NCI-H2196 (cell line): ENCODE results near the gene GPX6.
A peak's percentile ranks its signal among the peaks of the same experiment; 100 is the strongest.
"Not testable (repeated sequence)": the region's sequence is repeated elsewhere in the genome, so short reads cannot be mapped to it uniquely, and the experiment has no call there.

Source experiments
- DNase-seq: peaks from one replicate; lab custom pipeline; 2025; ENCODE audit not compliant: unreplicated experiment; lab: John Stamatoyannopoulos, UW

Gene GPX6, protein sequence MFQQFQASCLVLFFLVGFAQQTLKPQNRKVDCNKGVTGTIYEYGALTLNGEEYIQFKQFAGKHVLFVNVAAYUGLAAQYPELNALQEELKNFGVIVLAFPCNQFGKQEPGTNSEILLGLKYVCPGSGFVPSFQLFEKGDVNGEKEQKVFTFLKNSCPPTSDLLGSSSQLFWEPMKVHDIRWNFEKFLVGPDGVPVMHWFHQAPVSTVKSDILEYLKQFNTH

DNA sequence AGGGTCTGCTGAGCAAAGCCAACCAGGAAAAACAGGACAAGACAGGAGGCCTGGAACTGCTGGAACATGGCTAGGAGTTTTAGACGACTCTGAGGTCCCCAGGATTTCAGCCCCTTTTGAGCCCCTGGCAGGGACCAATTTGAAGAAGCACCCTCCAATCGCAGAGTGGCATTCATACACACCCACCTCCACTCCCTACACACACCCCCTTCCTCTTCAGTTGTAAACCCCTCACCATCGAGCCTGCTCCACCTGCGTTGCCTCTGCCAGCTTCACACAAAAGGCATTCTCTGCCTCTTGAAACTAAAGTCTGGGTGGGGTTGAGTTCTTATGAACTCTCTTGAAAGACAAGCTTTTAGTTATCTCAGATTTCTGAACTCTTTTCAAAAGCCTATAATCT is at the start of gene GPX6:
Gene GPX6 (minus strand): TSS at position 118 of the 400 bp plus-strand sequence. CDS start 50 bp downstream, at position 68.
- no peak for DNase-seq

DNA sequence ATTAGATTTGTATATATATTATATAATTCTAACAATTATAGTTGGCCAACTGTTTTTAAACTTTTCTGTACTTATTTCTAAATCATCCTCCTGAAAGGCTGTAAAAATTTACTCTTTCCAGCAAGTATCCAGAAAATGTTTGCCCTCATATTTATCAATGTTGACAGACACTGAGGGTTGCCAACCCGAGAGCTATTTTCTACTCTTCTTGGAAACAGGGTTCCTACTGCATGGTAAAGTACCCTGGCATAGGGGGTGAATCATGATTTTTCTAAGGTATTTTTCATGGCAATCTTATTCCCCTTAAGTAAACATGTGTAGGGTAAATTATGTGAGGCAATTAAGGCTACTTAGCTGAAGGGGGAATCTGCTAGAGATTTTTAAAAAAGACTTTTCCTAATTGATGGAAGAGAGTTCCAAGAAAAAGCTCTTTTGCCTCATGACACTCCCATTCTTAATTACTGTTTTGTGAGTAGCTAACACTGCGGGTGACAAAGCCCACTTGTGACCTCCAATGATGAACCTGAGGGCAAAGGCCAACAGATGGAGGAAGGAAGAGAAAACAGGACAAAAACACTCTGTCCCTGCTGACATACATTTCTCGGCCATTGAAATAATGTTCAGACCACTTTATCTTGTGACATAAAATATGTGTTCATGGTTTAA is 48.0 kb upstream of the GPX6 start:
- DNase-seq: no peak

DNA sequence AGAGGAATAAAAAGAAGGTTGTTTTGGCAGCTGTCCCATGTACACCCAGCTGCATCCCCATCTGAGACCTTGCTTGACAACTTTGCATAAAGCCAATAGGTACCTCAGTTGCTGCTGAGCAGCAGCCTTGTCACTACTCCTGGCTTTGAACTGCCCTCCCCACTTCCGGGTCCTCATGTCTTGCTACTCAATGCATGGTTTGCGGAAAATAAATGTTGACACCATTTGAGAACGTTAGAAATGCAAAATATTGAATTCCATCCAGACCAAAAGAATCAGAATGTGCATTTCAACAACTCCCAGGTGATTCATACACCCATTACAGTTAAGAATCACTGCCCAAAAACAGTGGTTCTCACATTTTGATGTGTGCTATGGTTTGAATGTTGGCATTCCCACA is 43.0 kb upstream of the GPX6 start:
- peak; percentile 3 for DNase-seq

DNA sequence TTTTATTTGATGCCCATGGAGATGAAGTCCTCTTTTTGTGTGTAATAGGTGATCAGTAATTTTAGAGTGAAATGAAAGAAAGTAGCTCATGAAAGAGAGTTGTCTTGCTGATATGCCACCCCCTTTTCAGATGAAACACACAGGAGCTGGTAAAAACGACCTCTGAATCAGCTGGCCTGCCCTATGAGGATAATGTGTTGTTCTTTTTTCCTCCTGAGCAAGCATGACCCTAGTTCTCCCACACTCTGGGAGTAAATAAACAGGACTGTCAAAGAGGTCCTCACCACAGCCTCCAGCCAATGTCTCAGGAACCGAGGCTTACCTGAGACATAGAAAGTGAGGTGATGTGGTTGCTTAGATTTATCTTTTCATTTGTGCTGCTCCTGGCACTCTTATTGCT is 39.5 kb upstream of the GPX6 start:
- no peak for DNase-seq

DNA sequence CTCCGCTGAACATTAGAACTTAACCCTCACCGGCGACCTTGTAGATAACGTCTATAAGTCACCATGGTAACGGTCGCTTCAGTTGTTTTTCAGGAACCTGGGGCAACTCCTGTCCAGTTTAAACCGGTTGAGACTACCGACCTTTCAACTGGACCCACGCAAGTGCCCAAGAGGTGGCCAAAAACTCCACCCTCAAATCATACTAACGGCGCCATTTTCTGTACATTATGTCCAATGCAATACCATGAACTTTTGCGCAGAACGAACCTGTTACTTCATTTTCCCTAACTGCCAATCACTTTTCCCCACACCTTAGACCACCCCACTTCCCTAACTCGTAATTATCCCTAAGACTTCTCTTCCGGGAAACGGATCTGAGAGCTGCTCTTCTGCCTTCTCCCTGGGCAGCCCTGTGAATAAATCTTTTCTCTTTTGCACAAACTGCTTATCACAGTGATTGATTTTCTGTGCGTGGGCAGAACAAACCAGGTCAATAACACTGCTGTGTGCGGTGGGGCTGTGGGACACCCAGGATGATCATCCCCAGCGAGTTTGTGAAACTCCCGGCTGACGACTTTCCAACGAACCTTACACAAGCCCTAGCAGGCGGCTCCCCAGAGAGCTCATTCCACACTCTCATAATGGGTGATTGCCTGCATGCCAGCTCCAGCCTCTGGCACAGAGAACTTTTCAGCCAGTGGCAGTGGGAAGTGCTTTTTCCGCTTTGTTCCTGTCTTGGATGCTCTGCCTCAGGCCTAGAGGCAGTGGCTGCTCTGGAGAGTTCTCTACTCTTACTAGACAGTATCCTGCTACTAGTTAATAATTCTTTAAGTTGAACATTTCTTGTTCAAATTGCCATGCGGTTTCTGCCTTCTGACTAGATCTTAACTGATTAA is 38.6 kb upstream of the GPX6 start:
- DNase-seq: no peak

DNA sequence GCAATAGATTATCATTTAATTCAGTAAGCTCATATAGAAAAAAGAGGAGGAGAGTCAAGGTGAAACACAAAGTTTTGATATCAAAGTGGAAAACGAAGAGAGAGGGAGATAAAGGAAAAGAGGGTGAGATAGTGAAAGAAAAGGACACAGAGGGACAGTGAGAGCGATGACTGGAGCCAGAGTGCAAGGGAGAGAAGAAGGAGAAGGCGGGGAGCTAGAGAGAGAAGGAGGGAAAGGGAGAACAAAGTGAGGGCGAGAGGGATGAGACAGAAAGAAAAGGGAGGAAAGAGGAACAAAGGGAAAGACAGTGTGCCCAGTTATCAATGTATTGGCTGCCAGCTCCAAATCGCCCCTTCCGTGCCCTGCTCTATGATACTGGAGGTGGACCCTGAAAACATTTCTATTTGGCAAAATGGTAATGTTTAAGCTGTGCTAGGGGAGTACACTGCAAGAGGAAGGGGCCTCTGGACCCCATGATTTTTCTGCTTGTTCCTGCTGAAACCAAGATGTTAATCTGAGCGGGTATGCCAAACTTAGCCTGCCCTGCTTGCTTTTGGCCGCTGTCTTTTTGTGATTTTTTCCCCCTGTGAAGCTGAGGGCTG is 37.9 kb upstream of the GPX6 start:
- no peak for DNase-seq

DNA sequence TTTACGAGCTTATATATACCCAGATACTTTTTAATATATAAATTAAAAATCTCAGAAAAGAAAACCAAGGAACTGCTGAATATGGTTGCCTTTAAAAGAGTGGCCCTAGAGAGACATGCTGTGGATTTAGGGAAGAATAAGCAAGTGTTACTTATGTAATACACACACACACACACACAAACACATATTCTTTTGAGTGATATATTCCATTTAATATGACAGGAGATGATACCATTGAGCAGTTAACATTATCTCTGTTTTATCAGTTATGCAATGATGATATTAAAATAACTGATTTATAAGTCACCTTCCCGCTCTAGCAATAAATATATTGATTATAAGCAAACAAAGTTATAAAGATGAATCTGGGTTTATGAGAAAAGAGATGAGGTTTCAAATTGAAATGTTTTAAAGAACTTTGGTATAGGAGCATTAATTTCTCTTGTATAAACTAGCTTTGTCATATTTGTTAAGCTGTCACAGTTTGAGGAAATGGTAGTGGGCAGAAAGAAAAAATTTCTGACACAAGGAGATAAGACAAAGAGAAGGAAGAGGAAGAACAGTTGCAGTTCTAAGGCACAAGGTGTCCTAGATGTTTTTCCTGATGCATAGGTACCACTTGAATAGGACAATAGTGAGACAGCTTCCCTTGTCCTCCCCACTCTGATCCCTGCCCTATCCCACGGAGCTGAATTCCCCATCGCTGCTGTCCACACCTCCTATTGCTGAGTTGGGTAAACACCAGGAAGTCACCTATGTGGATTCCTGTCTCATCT is 36.5 kb upstream of the GPX6 start:
- DNase-seq: no peak

DNA sequence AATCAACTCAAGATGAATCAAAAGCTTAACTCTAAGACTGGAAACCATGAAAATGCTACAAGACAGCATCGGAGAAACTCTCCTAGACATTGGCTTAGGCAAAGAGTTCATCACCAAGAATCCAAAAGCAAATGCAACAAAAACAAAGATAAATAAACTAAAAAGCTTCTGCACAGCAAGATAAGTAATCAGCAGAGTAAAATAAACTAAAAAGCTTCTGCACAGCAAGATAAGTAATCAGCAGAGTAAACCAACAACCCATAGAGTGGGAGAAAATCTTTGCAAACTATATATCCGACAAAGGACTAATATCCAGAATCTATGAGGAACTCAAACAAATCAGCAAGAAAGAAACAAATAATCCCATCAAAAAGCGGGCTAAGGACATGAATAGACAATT is 31.4 kb upstream of the GPX6 start:
- not testable (repeated sequence) for DNase-seq

DNA sequence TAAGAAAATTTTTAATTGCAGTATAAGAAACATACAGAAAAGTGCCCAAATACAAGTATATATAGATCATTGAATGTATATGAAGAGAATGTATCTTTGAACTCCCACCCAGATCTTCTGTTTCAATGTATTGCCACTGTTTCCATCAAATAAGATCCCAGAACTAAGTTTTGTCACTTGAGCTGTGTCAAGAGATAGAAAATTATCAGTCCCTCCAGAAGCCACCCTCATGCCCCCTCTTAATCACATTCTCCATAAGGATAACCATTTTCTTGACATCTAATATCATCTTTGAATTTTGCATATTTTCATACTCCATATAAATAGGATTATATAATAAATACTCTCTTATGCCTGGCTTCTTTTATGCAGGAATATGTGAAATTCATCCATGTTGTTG is 30.4 kb upstream of the GPX6 start:
- no peak for DNase-seq

DNA sequence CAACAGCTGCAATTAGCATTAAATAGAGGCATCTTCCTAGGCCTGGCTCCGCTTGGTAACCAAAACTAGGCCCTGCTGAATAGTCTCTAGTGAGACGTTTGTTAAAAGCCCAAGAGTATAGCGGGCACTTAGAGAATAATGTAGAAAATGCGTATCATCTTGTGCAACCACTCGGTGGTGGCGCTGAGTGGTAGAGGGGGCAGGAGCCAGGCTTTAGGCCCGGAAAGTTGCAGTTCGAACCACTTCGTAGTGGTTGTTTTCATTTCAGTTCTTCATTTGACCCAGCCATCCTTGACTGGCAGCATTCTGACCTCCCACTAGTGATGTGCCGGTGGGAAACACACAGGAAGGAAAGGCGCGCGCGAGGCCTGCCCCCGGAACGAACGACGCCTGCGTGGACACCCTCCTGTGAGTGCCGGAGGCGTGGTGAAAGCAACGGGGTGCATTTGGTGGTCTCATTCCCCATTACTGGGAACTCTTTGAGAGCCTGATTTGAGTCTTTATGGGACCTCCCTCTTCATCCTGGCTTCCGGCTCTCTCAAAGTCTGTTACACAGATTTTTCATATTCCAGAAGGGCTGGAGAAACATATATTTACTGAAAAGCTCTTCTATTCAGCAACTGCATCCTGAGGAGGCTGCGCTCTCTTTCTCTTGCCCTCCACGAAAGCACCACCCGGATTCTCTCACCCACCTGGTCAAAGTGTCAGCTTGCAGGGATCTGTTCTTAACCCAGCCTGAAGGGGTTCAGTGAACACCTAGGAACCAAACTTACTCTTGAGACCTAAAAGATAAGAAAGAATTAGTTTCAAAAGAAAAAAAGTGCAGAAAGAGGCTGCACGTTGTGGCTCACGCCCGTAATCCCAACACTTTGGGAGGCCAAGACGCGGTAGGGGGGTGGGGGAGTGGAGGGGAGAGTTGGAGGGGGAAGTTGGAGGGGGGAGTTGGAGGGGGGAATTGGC is 28.3 kb upstream of the GPX6 start:
- no peak for DNase-seq

DNA sequence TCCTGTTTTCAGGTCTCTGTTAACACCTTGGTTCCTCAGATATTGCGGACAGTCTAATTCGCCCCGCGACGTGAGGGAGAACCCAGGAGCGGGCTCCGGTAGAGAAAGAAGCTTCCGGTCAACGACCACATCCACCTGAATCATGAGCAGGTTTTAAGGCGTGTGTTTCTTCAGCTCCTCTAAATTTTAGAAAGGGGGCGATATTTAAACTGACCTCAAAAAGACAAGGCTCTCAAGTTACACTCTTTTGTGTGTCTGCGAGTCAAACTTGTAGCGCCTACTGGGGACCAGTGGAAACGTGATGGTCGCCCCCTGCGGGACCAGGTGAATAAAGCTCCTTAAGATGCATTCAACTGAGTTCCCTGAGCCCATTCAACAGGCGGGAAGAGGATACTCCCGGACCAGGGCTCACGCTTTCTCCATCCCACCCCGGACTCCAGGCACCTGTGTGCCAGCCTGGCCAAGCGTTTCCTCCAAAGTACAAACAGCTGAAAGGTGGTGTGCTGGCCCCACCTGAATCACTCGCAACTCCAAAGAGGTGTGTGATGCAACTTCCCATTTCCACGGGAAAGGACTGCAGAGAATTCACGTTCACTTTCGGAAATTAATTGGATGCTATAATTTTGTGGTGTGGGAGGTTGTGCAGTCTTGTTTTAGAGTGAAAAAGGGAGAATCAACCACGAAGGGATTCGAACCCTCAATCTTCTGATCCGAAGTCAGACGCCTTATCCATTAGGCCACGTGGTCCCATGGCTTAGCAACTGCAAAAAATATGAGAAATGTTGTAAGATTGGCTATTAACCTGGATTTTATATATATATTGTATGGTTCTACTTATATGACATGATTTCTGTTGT is 27.1 kb upstream of the GPX6 start:
- DNase-seq: no peak

DNA sequence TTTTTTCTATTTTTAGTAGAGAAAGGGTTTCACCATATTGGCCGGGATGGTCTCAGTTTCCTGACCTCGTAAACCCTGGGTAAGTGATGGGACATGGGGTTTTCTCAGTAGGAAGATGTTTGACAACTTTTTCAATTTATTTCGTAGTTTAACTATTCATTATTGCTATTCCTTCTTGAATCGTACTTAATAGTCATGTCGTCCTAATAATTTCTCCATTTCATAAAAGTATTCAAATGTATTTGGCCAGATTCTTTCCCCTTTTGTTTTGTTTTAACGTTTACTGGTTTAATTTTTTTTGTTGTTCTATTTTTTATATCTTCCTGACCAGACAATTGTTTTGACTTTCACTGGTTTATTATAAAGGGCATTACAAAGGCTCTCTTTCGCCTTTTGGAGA is 26.4 kb upstream of the GPX6 start:
- DNase-seq: no peak

DNA sequence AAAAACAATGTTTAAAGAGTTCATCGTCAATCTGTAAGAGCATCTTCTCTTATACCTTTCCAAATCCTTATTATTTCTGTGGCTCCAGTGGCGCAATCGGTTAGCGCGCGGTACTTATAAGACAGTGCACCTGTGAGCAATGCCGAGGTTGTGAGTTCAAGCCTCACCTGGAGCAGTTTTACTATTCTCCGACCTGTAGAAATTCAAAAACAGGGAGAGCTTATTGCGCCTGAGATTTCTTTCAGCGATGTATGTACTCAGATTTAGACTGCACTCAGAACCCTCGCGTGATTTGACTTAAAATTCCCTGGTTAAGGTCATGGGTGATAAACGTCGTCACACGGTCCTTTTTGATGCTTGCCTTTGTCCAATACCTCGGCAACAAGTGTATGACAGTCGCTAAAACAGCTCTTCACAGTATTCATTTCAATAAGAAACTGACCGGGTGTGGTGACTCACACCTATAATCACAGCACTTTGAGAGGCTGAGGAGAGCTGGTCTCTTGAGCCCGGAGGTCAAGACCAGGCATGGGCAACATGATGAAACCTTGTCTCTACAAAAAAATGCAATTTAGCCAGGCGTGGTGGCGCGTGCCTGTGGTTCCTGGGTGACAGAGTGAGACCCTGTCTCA is 22.0 kb upstream of the GPX6 start:
- DNase-seq: no peak

DNA sequence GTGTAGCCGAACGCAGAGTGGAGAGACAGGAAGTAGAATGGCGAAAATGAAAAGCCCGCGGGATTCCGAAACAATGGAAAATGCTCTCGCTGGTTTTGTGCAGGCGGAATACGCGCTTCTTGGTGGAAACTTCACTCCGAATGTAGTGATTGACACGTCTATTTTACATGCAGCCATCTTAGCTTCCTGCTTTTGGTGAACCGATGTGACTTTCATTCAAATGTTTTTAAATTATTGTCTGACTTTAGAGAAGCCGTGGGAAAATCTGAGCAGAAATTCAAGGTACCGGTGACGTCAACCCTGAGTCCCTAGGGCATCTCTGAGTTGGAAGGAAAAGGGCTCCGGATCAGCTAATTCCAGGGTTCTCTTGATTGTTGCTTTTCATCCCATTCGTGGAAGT is 21.5 kb upstream of the GPX6 start:
- no peak for DNase-seq

DNA sequence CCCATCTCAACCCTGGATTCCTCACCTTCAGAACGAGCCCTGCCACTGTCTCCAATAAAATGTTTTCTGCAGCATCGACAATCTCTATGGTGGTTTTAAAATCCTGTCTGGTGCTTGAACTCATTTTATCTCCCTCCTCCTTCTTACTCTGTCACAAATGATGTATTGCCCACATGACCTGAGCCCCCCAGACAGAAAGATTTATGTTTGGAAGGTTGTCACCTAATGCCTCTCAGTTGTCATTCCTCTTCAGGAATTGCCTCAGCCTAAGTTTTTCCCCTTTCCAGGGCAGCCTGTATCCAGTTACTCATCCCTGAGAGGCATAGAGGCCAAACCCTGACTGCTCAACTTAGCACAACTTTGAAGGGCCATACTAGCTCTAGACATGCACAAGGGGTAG is 19.3 kb upstream of the GPX6 start:
- no peak for DNase-seq

DNA sequence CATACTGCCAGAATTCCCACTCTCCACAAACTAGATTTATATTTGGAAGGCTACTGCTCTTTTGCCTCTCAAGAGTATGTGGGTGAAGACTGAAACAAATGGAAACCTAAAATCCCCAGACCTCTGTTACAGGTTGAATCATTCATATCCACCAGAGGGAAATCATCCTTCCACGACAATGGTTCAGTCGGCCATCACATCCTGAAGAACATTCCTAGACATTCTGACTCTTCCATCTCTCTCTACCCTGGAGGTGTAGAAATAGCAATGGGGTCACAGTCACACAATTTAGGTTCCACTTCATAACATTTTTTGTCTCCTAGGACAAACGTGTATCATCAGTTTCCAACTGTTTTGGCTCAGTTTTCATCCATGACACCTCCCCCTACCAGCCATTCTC is 18.7 kb upstream of the GPX6 start:
- DNase-seq: no peak

DNA sequence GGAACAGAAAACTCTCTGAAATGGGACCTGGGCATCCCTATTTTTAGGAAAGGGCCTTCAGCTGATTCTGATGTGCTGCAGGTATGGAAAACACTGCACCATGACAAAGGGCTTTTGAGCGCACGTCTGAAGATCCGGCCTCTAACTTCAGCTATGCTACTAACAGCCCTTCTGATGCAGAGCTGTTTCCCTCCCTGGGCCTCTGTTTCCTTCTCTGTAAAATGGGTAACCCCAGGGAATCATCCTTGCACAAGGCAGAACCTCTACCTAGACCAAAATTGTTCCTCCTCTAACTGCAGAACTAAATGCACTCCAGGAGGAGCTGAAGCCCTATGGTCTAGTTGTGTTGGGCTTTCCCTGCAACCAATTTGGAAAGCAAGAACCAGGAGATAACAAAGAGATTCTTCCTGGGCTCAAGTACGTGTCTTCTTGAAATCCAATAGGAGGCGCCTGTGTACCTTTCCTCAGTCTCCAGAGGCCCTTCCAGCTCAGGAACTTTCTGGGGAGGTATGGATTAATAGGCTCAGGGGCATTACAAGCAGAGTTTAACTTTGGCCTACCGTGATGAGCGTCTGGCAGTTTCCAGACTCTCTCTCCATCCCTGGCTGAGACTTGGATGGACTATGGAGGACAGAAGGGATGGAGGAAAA is 16.0 kb upstream of the GPX6 start:
- DNase-seq: no peak

DNA sequence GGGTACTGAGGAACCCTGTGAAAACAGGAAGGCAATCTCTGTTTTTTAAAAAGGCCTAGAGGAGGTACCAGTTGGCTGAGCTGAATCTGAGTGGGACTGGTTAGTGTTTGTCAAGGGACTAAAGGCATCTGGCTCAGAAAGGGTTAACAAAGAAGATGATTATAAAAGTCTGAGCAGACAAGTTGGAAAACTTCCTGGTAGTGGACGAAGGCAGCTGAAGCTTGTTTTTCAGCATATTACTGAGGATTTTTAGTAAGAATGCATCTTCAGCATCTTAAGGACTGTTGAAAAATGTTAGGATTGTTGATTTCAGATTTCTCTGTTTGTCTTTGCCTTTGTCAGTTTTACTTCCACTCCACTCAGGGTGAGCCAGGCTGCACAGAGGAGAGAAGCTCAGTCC is 15.2 kb upstream of the GPX6 start:
- DNase-seq: no peak
